Activated T-cell treated with anti-CD3 and anti-CD28 coated beads, Interleukin-2, amount 50 U/mL, for 4 hours (primary cell): Measurements from ENCODE around the gene PCYT1B. TPM values are rescaled to one million over a fixed set of nuclear protein-coding genes. Genes with fewer than 3 reads are reported as not detected.
"Not testable (repeated sequence)": the region's sequence is repeated elsewhere in the genome, so short reads cannot be mapped to it uniquely, and the experiment has no call there.

Experiments used
- ATAC-seq, 2 donors: fragments of 200-7000 bp; cut with Tn5 transposase; one replicate each; pipeline ENCODE4 v1.10.0; 2021
- DNase-seq: peaks from one replicate; pipeline ENCODE4 v3.0.0-alpha.2; 2020
- H3K27me3 Mint-ChIP-seq: one replicate; pipeline ENCODE4 v1.8.0; 2021; ENCODE audit warnings: low read depth, mixed read lengths
- H3K36me3 Mint-ChIP-seq: one replicate; pipeline ENCODE4 v1.8.0; 2022; ENCODE audit warnings: mixed read lengths; ENCODE audit not compliant: insufficient read depth
- H3K4me1 Mint-ChIP-seq: one replicate; pipeline ENCODE4 v1.8.0; 2021; ENCODE audit warnings: low read depth, mixed read lengths
- H3K4me3 Mint-ChIP-seq: one replicate; pipeline ENCODE4 v1.8.0; 2021; ENCODE audit warnings: mild to moderate bottlenecking, moderate library complexity, mixed read lengths
- H3K9me3 Mint-ChIP-seq: one replicate; pipeline ENCODE4 v1.8.0; 2021; ENCODE audit warnings: mixed read lengths
- total RNA-seq, 3 donors: library from RNA; stranded (reverse); gene quantifications; one replicate each; pipeline ENCODE4 v1.2.1, GENCODE V29; 2021

The PCYT1B gene
- total RNA-seq, 3 donors from 2014 or later, result not detected

DNA sequence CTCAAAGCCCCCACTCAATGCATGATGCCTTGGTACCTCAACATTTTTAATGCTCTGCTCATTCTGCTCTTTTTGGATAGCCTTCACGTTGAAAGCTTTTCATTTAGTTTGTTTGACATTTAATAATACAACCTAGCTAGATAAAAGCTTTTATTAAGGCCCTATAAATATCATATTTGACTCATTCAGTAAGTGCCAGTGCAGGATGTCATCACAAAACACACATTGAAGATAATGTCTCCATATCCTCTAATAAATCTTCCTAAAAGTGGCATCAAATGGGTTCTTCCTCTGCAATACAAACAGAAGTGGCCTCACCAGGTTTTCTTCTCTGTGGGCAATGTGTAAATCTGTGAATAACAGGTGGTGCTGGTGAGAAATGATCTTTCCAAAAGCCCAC is 12.0 kb upstream of the PCYT1B start:
- H3K36me3 Mint-ChIP-seq, result no peaks in the 10 kb centered on the region
- ATAC-seq, result no peak
- no peak overlapping the region for H3K4me3 Mint-ChIP-seq
- H3K4me1 Mint-ChIP-seq, result no peaks in the 10 kb centered on the region
- no peaks in the 10 kb centered on the region for H3K27me3 Mint-ChIP-seq
- DNase-seq, result no peak
- no peaks in the 10 kb centered on the region for H3K9me3 Mint-ChIP-seq

GRCh38 chrX:24658421-24658820 is 11.3 kb upstream of the PCYT1B start:
- Mint-ChIP-seq H3K4me3 (no peak overlapping the region), H3K27me3 (no peaks in the 10 kb centered on the region), H3K36me3 (no peaks in the 10 kb centered on the region), H3K4me1 (no peaks in the 10 kb centered on the region), H3K9me3 (no peaks in the 10 kb centered on the region)
- no peak for ATAC-seq
- no peak for DNase-seq

- H3K36me3 Mint-ChIP-seq, result no peaks in the 10 kb centered on the region
- H3K27me3 Mint-ChIP-seq, result no peaks in the 10 kb centered on the region
- ATAC-seq (no peak), DNase-seq (no peak)
- no peak overlapping the region for H3K4me3 Mint-ChIP-seq
- no peaks in the 10 kb centered on the region for H3K9me3 Mint-ChIP-seq
- H3K4me1 Mint-ChIP-seq, result no peaks in the 10 kb centered on the region
These were observed 10.7 kb upstream of the PCYT1B start for GRCh38 chrX:24657671-24658386.

DNA sequence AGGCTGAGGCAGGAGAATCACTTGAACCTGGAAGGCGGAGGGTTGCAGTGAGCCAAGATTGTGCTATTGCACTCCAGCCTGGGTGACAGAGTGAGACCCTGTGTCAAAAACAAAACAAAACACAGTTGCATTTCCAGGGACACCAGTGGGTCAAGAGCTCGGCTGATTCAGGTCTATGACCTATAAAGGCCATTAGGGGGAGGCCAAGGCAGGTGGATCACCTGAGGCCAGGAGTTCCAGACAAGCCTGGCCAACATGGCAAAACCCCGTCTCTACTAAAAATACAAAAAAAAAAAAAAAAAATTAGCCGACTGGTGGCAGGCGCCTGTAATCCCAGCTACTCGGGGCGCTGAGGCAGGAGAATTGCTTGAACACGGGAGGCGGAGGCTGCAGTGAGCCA is 8.5 kb upstream of the PCYT1B start:
- not testable (repeated sequence) for H3K4me3 Mint-ChIP-seq, DNase-seq, H3K36me3 Mint-ChIP-seq, H3K27me3 Mint-ChIP-seq, H3K9me3 Mint-ChIP-seq, H3K4me1 Mint-ChIP-seq, ATAC-seq

DNA sequence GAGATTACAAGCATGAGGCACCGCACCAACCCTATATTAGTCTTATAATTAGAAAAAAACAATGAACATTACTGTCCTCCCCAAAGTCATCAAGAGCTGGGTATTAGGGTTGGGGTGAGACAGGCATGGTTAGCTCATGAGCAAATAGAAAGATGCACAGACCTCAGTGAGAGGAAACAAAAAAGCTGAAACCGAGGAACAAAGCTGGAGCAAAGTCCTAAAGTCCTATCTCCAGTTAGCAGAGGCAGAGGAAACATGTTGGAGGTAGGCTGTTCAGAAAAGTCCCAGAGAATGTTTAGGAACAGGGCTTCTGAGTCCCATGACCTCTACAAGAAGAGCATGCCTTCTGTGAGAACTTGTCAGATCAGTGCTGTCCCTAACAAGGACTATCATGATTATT is 4.6 kb upstream of the PCYT1B start:
- Mint-ChIP-seq H3K27me3 (peaks cover 11% of the 10 kb centered on the region), H3K4me1 (peaks cover 8% of the 10 kb centered on the region), H3K36me3 (no peaks in the 10 kb centered on the region), H3K9me3 (no peaks in the 10 kb centered on the region), H3K4me3 (no peak overlapping the region)
- ATAC-seq (no peak), DNase-seq (no peak)

DNA sequence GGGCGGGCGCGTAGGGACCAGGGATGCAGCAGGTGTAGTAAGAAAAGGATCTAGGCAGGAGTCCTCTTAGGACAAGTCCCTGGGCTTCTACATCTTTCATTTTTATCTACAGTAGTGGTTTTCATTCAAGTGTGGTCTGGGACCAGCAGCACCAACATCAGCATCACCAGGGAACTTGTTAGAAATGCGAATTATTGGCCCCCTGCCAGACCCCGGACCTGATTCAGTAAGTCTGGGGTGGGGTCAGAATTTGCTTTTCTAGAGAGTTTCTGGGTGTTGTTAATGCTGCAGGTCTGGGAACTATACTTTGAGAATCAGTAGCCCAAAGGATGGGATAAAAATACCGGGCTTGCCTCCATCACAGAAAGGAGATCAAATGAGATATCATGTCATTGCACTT is 1.3 kb upstream of the PCYT1B start:
- DNase-seq, result no peak
- no peak for ATAC-seq
- Mint-ChIP-seq H3K4me1 (peaks cover 14% of the 10 kb centered on the region), H3K36me3 (no peaks in the 10 kb centered on the region), H3K4me3 (no peak overlapping the region), H3K9me3 (no peaks in the 10 kb centered on the region), H3K27me3 (peaks cover 14% of the 10 kb centered on the region)

DNA sequence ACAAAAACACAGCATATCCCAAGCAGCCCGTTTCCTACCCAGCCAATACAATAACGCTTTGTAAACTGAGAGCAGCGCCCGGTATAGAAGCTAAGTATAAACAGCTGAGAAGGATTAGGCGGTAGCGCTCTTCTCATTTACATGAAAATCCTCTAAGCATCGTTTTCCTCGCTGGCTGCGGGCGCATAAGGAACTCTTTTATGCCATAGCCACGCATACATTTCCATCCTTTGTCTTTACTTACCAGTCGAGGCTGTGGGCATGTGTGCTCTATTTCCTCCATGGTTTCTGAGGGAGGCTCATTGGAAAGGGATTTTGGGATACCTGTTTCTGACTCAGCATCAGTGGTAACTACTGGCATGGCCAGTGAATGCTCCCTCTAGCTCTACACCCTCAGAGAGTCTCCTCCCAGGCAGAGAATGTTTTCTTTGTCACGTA is 383 bp downstream of the PCYT1B start:
- Mint-ChIP-seq H3K9me3 (no peaks in the 10 kb centered on the region), H3K36me3 (no peaks in the 10 kb centered on the region), H3K4me3 (peak overlapping the region; percentile 69), H3K27me3 (peaks cover 14% of the 10 kb centered on the region), H3K4me1 (peaks cover 14% of the 10 kb centered on the region)
- peak; percentile 27 to 49 for ATAC-seq
- DNase-seq, result no peak

DNA sequence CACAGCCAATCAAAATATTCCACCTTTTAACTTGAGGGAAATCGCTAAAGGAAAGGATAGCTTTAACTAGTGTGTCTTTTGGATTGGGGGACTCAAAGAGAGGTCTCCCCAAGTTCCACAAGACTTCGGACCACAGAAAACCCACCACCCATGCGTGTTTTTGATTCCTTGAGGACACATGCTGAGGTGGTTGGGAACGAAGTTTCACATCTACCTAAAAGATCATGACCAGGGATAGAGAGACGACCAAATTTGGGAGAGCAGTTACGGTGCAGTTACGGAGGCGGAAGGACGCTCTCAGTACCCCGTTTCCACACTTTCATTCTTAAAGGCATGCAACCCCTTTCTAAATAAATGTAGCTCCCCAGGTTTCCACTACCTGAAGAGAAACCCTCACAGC is 1.1 kb downstream of the PCYT1B start:
- no peak overlapping the region for H3K4me3 Mint-ChIP-seq
- H3K36me3 Mint-ChIP-seq, result no peaks in the 10 kb centered on the region
- DNase-seq (no peak), ATAC-seq (no peak)
- peaks cover 14% of the 10 kb centered on the region for H3K4me1 Mint-ChIP-seq
- peaks cover 14% of the 10 kb centered on the region for H3K27me3 Mint-ChIP-seq
- H3K9me3 Mint-ChIP-seq, result no peaks in the 10 kb centered on the region

DNA sequence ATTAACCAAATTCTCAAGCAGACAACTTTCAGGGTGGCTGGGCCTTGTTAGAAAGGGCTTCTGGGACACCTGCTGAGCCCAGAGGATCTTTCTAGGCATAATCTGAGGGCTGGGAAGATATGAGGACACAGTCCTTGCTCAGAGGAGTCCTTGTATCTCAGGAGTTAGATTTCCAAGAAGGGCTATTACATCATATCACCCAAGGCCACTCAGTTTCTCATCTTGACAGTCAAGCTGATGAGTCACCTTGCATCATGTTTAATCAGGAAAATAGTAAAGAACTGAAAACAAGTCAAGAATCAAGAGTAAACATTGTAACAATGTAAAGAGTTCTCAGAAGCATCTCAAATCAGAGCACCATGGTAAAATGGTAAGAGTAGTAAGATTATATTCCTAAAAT is 4.0 kb downstream of the PCYT1B start:
- peaks cover 14% of the 10 kb centered on the region for H3K4me1 Mint-ChIP-seq
- no peaks in the 10 kb centered on the region for H3K9me3 Mint-ChIP-seq
- no peak for ATAC-seq
- H3K4me3 Mint-ChIP-seq, result no peak overlapping the region
- no peaks in the 10 kb centered on the region for H3K36me3 Mint-ChIP-seq
- no peak for DNase-seq
- peaks cover 7% of the 10 kb centered on the region for H3K27me3 Mint-ChIP-seq

DNA sequence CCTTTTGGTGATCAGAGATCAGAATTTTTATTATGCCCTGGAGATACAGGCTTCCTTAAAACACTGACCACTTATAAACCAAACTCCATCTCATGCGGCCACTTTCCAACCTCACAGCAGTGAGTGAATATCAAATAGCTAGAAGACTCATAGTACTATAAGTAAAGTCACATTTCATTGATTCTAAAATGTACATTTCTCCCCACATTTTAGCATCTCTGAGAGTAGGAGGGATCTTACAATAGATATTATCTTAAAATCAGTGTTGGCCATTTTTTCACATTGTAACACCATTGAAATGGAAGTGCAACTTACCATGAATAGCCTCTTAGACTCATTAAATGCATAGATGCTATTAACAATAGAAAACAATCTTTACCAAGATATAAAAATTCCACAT is 17.4 kb downstream of the PCYT1B start:
- Mint-ChIP-seq H3K4me1 (no peaks in the 10 kb centered on the region), H3K4me3 (no peak overlapping the region), H3K27me3 (peaks cover 5% of the 10 kb centered on the region), H3K36me3 (no peaks in the 10 kb centered on the region), H3K9me3 (no peaks in the 10 kb centered on the region)
- ATAC-seq (no peak), DNase-seq (no peak)

DNA sequence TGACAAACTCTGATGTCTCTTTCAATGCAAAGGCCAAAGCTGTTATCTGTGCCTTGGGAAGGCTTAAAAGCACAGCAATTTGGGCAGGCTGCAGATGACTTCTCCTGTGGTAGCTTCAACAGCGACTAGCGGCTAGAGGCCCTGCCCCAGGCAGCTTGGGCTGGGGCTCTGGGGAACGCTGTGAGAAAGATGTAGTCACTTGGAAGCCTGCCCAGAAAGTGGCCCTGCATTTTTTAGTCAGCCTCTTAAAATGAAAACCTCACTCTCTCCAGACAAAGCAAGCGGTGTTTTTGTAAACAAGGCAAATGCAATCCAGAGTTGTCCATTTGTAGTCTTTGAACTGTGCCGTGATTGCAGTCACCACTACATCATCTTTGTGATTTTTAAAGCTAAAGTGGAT is 27.5 kb downstream of the PCYT1B start:
- Mint-ChIP-seq H3K4me3 (no peak overlapping the region), H3K9me3 (no peaks in the 10 kb centered on the region), H3K4me1 (no peaks in the 10 kb centered on the region), H3K36me3 (no peaks in the 10 kb centered on the region), H3K27me3 (peaks cover 2% of the 10 kb centered on the region)
- ATAC-seq (no peak), DNase-seq (no peak)

DNA sequence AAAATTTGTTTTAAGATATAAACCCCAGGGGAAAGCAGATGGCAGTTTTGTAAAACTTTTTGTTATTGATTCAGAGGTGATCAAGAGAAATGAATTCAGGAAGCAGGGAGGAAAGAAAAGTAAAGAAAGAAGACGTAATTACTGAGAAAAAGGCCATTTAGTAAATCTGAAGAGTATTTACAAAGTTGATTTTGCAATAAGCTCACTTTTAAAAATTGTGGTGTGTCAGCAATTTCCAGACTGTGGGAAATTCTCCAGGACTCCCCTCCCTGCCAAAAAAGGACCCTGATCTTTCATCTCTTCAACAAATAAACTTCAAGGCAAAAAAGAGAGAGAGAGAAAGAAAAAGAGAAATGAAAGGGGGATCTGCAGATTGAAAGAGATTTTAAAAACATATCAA is 36.6 kb downstream of the PCYT1B start:
- ATAC-seq, result no peak
- H3K4me3 Mint-ChIP-seq, result no peak overlapping the region

GRCh38 chrX:24607616-24608015 is 39.5 kb downstream of the PCYT1B start:
- Mint-ChIP-seq H3K9me3 (no peaks in the 10 kb centered on the region), H3K4me1 (no peaks in the 10 kb centered on the region), H3K36me3 (no peaks in the 10 kb centered on the region), H3K27me3 (no peaks in the 10 kb centered on the region), H3K4me3 (no peak overlapping the region)
- ATAC-seq (no peak), DNase-seq (no peak)

More for the DNA sequence above, 36.6 kb downstream of the PCYT1B start:
- Mint-ChIP-seq H3K9me3 (no peaks in the 10 kb centered on the region), H3K4me1 (no peaks in the 10 kb centered on the region), H3K27me3 (no peaks in the 10 kb centered on the region), H3K36me3 (no peaks in the 10 kb centered on the region)
- DNase-seq, result no peak

- not testable (repeated sequence) for DNase-seq, H3K4me3 Mint-ChIP-seq, H3K4me1 Mint-ChIP-seq, H3K9me3 Mint-ChIP-seq, H3K27me3 Mint-ChIP-seq, H3K36me3 Mint-ChIP-seq, ATAC-seq
These were observed 41.2 kb downstream of the PCYT1B start for GRCh38 chrX:24605941-24606340.

DNA sequence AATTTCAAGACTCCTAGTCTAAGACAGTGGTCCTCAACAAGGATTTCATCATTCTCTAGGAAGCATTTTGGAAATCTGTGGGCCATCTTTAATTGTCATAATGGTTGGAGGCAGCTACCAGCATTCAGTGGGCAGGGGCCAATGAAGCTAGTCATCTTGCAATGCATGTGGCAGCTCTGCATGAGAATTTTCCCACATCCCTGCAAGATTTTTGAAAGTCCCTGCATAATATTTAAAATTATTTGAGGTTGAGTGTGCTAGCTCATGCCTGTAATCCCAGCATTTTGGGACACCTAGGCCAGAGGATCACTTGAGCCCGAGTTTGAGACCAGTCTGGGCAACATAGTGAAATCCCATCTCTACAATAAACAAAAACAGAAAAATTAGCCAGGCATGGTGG is 44.0 kb downstream of the PCYT1B start:
- no peaks in the 10 kb centered on the region for H3K36me3 Mint-ChIP-seq
- H3K4me1 Mint-ChIP-seq, result no peaks in the 10 kb centered on the region
- H3K9me3 Mint-ChIP-seq, result no peaks in the 10 kb centered on the region
- peaks cover 2% of the 10 kb centered on the region for H3K27me3 Mint-ChIP-seq
- H3K4me3 Mint-ChIP-seq, result no peak overlapping the region
- DNase-seq, result no peak
- ATAC-seq, result no peak
